ENCODE measurements around the gene CCDC34. TPM values are rescaled to one million over a fixed set of nuclear protein-coding genes. Genes with fewer than 3 reads are reported as not detected.

The CCDC34 gene, protein sequence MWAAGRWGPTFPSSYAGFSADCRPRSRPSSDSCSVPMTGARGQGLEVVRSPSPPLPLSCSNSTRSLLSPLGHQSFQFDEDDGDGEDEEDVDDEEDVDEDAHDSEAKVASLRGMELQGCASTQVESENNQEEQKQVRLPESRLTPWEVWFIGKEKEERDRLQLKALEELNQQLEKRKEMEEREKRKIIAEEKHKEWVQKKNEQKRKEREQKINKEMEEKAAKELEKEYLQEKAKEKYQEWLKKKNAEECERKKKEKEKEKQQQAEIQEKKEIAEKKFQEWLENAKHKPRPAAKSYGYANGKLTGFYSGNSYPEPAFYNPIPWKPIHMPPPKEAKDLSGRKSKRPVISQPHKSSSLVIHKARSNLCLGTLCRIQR
- 4.4 and 5.6 TPM in 2 replicates for total RNA-seq

DNA sequence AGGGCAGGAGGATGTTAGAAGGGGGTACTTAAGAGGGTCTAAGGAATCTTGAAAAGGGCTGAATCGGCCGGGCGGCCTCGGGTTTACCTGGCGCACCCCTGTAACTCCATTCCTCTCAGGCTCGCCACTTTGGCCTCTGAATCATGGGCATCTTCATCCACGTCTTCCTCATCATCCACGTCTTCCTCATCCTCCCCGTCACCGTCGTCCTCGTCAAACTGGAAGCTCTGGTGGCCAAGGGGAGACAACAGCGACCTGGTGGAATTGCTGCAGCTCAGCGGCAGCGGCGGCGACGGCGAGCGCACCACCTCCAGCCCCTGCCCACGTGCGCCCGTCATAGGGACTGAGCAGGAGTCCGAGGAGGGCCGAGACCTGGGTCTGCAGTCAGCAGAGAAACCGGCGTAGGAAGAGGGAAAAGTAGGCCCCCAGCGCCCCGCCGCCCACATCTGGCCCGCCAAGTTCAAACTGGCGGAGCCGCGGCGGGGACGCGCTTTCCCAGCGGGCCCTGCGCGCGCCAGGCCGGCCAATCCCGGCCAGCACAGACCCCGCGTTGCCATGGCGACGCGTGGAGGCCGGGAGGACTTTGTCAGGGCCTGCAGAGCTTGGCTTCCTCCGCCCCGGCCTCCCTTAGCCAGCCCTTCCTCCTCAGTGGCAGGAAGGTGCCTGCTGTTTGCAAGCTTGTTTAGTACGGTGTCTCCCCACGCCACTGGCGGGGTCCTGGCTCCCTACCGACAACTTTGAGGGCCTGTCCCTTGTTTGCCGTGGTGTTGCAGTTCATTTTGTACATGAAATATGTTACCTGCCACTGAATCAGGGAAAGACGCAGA, at the start of gene CCDC34:
Gene CCDC34, minus strand, starts transcription at position 467 of the 827 bp plus-strand sequence. Its CDS starts 21 bp downstream, at position 446.
- Histone ChIP-seq H3K27me3 (ENCODE audit: control insufficient read depth, insufficient read depth, low read length) (no peaks in the 10 kb centered on the region), H3K36me3 (ENCODE audit: control insufficient read depth, insufficient read depth, low read length) (peaks cover under 1% of the 10 kb centered on the region), H3K4me3 (ENCODE audit: low read depth, low read length) (peak within 1 kb of the TSS; percentile 77)
- TF ChIP-seq, protein P1, sequence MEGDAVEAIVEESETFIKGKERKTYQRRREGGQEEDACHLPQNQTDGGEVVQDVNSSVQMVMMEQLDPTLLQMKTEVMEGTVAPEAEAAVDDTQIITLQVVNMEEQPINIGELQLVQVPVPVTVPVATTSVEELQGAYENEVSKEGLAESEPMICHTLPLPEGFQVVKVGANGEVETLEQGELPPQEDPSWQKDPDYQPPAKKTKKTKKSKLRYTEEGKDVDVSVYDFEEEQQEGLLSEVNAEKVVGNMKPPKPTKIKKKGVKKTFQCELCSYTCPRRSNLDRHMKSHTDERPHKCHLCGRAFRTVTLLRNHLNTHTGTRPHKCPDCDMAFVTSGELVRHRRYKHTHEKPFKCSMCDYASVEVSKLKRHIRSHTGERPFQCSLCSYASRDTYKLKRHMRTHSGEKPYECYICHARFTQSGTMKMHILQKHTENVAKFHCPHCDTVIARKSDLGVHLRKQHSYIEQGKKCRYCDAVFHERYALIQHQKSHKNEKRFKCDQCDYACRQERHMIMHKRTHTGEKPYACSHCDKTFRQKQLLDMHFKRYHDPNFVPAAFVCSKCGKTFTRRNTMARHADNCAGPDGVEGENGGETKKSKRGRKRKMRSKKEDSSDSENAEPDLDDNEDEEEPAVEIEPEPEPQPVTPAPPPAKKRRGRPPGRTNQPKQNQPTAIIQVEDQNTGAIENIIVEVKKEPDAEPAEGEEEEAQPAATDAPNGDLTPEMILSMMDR (IDR thresholded peaks at IDR 0.05; ENCODE audit: insufficient read depth, low read length, poor library complexity, severe bottlenecking) = no peak
- DNase-seq (ENCODE audit: low read depth) = peak; percentile 68

DNA sequence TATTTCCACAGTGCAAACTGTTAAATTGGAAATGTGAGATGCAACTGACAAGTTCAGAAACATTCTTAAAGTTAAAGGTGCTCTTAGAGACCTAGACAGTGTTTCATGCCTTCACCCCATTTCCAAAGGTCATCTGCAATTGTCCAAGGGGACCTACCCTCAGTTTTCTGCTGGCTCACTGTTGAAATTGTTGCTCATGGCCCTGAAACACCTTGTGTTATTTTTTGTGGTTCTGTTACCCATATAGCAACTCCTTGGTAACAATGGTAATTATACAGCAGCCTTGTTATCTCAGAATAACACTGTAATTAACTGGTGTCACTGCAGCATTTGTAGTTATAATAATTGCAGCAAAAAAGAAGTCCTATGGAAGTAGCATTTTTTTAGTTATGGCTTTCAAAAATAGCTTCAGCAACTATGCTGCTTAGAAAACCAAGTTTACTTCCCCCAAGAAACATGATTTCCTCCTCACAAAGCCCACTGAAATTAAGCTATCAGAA, 49.2 kb upstream of the CCDC34 start:
- no peaks in the 10 kb centered on the region for H3K27me3 ChIP-seq (ENCODE audit: control insufficient read depth, insufficient read depth, low read length)
- TF ChIP-seq, protein P1 (IDR thresholded peaks at IDR 0.05; ENCODE audit: insufficient read depth, low read length, poor library complexity, severe bottlenecking) = no peak
- no peak overlapping the region for H3K4me3 ChIP-seq (ENCODE audit: low read depth, low read length)
- no peaks in the 10 kb centered on the region for H3K36me3 ChIP-seq (ENCODE audit: control insufficient read depth, insufficient read depth, low read length)
- no peak for DNase-seq (ENCODE audit: low read depth)

DNA sequence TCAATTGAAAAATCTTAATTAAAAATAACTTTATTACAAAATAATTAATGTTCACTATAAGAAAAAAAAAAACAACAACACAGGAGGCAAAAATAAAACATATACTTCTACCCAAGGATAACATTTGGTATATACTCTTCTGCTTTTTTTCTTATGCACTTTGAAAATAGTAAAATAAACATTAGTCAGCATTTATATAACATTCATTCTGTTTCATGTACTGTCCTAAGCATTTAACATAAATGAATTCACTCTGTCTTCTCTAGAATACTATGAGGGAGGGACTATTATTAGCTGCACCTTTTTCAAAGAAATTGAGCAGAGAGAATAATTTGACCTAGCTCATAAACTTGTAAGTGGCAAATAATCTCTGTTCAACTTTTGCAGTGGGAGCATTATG, 48.3 kb upstream of the CCDC34 start:
- Histone ChIP-seq H3K27me3 (ENCODE audit: control insufficient read depth, insufficient read depth, low read length) (no peaks in the 10 kb centered on the region), H3K36me3 (ENCODE audit: control insufficient read depth, insufficient read depth, low read length) (no peaks in the 10 kb centered on the region), H3K4me3 (ENCODE audit: low read depth, low read length) (no peak overlapping the region)
- no peak for DNase-seq (ENCODE audit: low read depth)
- TF ChIP-seq, protein P1 (IDR thresholded peaks at IDR 0.05; ENCODE audit: insufficient read depth, low read length, poor library complexity, severe bottlenecking) = no peak

DNA sequence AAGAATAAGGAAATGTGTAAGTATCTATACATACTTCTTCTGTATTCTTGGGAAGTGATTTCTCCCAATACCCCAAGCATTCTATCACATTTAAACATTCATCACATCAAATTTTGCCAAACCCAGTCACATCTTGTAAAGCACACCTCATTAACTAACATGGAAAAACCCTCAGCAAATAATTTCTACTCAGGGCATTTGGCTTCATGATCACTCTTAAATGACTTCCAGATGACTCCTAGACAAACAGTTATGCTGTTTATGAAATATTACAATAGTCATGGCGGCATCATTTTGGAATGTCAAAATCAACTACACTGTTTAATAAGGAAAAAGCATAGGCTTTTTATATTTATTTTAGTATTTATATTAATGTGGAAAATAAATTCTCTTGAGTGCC, 47.3 kb upstream of the CCDC34 start:
- no peak for DNase-seq (ENCODE audit: low read depth)
- no peaks in the 10 kb centered on the region for H3K36me3 ChIP-seq (ENCODE audit: control insufficient read depth, insufficient read depth, low read length)
- H3K4me3 ChIP-seq (ENCODE audit: low read depth, low read length) = no peak overlapping the region
- no peaks in the 10 kb centered on the region for H3K27me3 ChIP-seq (ENCODE audit: control insufficient read depth, insufficient read depth, low read length)
- TF ChIP-seq, protein P1 (IDR thresholded peaks at IDR 0.05; ENCODE audit: insufficient read depth, low read length, poor library complexity, severe bottlenecking) = no peak

DNA sequence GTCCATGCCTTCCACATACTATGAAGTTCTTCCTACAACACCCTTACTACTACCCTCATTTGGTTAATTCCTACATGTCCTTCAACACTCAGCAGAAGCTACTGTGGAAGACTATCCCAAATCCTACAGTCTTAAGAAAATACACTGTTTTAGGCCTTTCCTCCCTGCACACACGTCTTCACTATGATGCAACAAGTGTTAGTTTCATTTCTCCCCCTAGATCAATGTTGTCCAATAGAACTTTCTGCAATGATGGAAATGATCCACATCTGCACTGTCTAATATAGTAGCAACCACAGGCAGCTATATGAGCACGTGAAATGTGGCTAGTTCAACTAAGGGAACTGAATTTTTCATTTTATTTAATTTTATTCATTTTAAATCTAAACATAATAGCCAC, 46.7 kb upstream of the CCDC34 start:
- Histone ChIP-seq H3K27me3 (ENCODE audit: control insufficient read depth, insufficient read depth, low read length) (no peaks in the 10 kb centered on the region), H3K36me3 (ENCODE audit: control insufficient read depth, insufficient read depth, low read length) (no peaks in the 10 kb centered on the region), H3K4me3 (ENCODE audit: low read depth, low read length) (no peak overlapping the region)
- no peak for DNase-seq (ENCODE audit: low read depth)
- TF ChIP-seq, protein P1 (IDR thresholded peaks at IDR 0.05; ENCODE audit: insufficient read depth, low read length, poor library complexity, severe bottlenecking) = no peak

Measured in kidney epithelial cell (primary cell).